ENCODE measurements around the gene ZCCHC24.

- TF ChIP-seq CTCF (IDR thresholded peaks at IDR 0.05; ENCODE audit: low read depth, low read length, missing input control) (no peak), FOXA2 (IDR thresholded peaks at IDR 0.05) (no peak), TAF1 (conservative IDR thresholded peaks at IDR 0.05) (no peak), GABPA (IDR thresholded peaks at IDR 0.05 in 1 of 2, conservative IDR thresholded peaks at IDR 0.05 in 1 of 2) (no peak), ATF3 (IDR thresholded peaks at IDR 0.05) (no peak), MAX (IDR thresholded peaks at IDR 0.05) (no peak), FOXA1 (IDR thresholded peaks at IDR 0.05) (no peak), REST (IDR thresholded peaks at IDR 0.05) (no peak), JUND (IDR thresholded peaks at IDR 0.05) (no peak), RAD21 (IDR thresholded peaks at IDR 0.05) (no peak), YY1 (IDR thresholded peaks at IDR 0.05) (no peak), RXRA (IDR thresholded peaks at IDR 0.05) (no peak)
Measured at GRCh38 chr10:79488870-79489269, 43.4 kb upstream of the ZCCHC24 start.

All from liver (tissue), 3 donors.